Epithelial cell of proximal tubule (primary cell): Measurements from ENCODE around the gene VKORC1. TPM values are rescaled to one million over a fixed set of nuclear protein-coding genes. Genes with fewer than 3 reads are reported as not detected.

Experiments used
- DNase-seq: peaks from one replicate; pipeline ENCODE4 v3.0.0-alpha.2; 2011; ENCODE audit warnings: low read depth
- H3K4me3 ChIP-seq: 2 replicates; pipeline ENCODE4 v1.5.1; 2011; ENCODE audit warnings: low read depth, mild to moderate bottlenecking, low read length
- CTCF ChIP-seq: conservative IDR thresholded peaks from 2 replicates; pipeline ENCODE4 v1.5.1; 2012; ENCODE audit warnings: low read depth, mild to moderate bottlenecking, low read length
- total RNA-seq: library from RNA; depleted of rRNA; stranded (reverse); fragments of >200 nt; gene quantifications from 2 replicates; pipeline ENCODE4 v1.2.3, GENCODE V29; 2015

The VKORC1 gene
- total RNA-seq, 1 donor from 2014 or later = 214 TPM

GRCh38 chr16:31084584-31085302, 9.9 kb downstream of the VKORC1 start:
- TF ChIP-seq CTCF = no peak
- no peak overlapping the region for H3K4me3 ChIP-seq
- no peak for DNase-seq

- TF ChIP-seq CTCF = no peak
- H3K4me3 ChIP-seq = no peak overlapping the region
- no peak for DNase-seq
These were observed 10.6 kb downstream of the VKORC1 start for GRCh38 chr16:31083981-31084380.

- no peak for TF ChIP-seq CTCF
- no peak for DNase-seq
- H3K4me3 ChIP-seq = no peak overlapping the region
These were observed 11.0 kb downstream of the VKORC1 start for GRCh38 chr16:31083556-31083955.

- no peak for DNase-seq
- H3K4me3 ChIP-seq = no peak overlapping the region
- no peak for TF ChIP-seq CTCF
These were observed 11.5 kb downstream of the VKORC1 start for GRCh38 chr16:31083081-31083480.

GRCh38 chr16:31082368-31083045, 12.1 kb downstream of the VKORC1 start:
- no peak for TF ChIP-seq CTCF
- DNase-seq = no peak
- H3K4me3 ChIP-seq = no peak overlapping the region

- H3K4me3 ChIP-seq = no peak overlapping the region
- TF ChIP-seq CTCF = no peak
These were observed 12.9 kb downstream of the VKORC1 start for GRCh38 chr16:31081428-31082351.

More at GRCh38 chr16:31081428-31082351, 12.9 kb downstream of the VKORC1 start:
- DNase-seq = no peak
